ENCODE results near the gene INPP5F. TPM values are rescaled to one million over a fixed set of nuclear protein-coding genes. Genes with fewer than 3 reads are reported as not detected.

INPP5F gene
- total and polyA plus RNA-seq, 9 of the 15 experiments (the other 6 are each of a cell fraction or from before 2014, with no cell fraction given) = 1.6 to 7.3 (median 6.0) TPM

GRCh38 chr10:119849031-119849789 is 123.4 kb downstream of the INPP5F start:
- in situ Hi-C loops (cut with MboI) (no loop called here), intact Hi-C loops (cut with micrococcal nuclease) (no loop called here)
- ChIA-PET POLR2A (interaction anchor here (1.0 kb wide), 1 partner anchor 10 kb away, joined by 3 read pairs; no protein-coding TSS in a partner anchor), CTCF (ENCODE audit: low intra/inter-chr PET ratio) (no interaction called here)
- Histone ChIP-seq H3K27me3 (ENCODE audit: control insufficient read depth in 2 of 2, insufficient read depth in 2 of 2, low read length in 2 of 2) (no peaks in the 10 kb centered on the region), H3K4me3 (no peak overlapping the region), H3K27ac (ENCODE audit: extremely low read depth, low read depth, low read length) (no peak overlapping the region), H3K9me3 (replicated peaks; ENCODE audit: control insufficient read depth, insufficient read depth, low read depth, low read length) (no peaks in the 10 kb centered on the region), H3K4me2 (ENCODE audit: insufficient read depth, low read length) (no peak overlapping the region), H3K36me3 (ENCODE audit: control insufficient read depth, insufficient read depth, low read length) (peaks cover 84% of the 10 kb centered on the region), H3K9me1 (ENCODE audit: control insufficient read depth, insufficient read depth, low read length) (no peaks in the 10 kb centered on the region), H2AFZ (ENCODE audit: low read depth, low read length) (no peak overlapping the region), H3K4me1 (replicated peaks in 1 of 2; ENCODE audit: control insufficient read depth in 2 of 2, insufficient read depth in 2 of 2, low read length in 2 of 2) (no peaks in the 10 kb centered on the region), H3K79me2 (ENCODE audit: control insufficient read depth, insufficient read depth, low read length) (no peaks in the 10 kb centered on the region), H3K9ac (ENCODE audit: insufficient read depth in 1 of 2, low read depth in 2 of 2, low read length in 2 of 2) (no peak overlapping the region), H4K20me1 (replicated peaks; ENCODE audit: control insufficient read depth, insufficient read depth, low read length) (no peaks in the 10 kb centered on the region)
- no peak for FAIRE-seq
- 71% methylated on average over 5 of the region's 6 CpGs for WGBS (ENCODE audit: insufficient coverage, low coverage, missing lambda C conversion rate)
- TF ChIP-seq ZNF551 (CRISPR knock-in tag; IDR thresholded peaks at IDR 0.05) (no peak), SNAPC5 (CRISPR knock-in tag; IDR thresholded peaks at IDR 0.05) (no peak), ZNF717 (CRISPR knock-in tag; IDR thresholded peaks at IDR 0.05) (no peak), TRIM28 (IDR thresholded peaks at IDR 0.05) (no peak), ZNF3 (CRISPR knock-in tag; IDR thresholded peaks at IDR 0.05) (no peak), POLR2G (IDR thresholded peaks at IDR 0.05; ENCODE audit: low read depth, low read length) (no peak), NR3C1 (CRISPR knock-in tag; IDR thresholded peaks at IDR 0.05) (no peak), COPS2 (conservative IDR thresholded peaks at IDR 0.05) (no peak), KLF16 (IDR thresholded peaks at IDR 0.05) (no peak), ZNF445 (CRISPR knock-in tag; IDR thresholded peaks at IDR 0.05; ENCODE audit: low read depth) (no peak), ZNF778 (CRISPR knock-in tag; IDR thresholded peaks at IDR 0.05) (no peak), HDAC1 (IDR thresholded peaks at IDR 0.05) (no peak), PTRF (tag; IDR thresholded peaks at IDR 0.05) (no peak), PHTF2 (CRISPR knock-in tag; IDR thresholded peaks at IDR 0.05) (no peak), ZNF584 (CRISPR knock-in tag; IDR thresholded peaks at IDR 0.05; ENCODE audit: low read depth) (no peak), NR0B1 (IDR thresholded peaks at IDR 0.05; ENCODE audit: partially characterized antibody) (no peak), MYBL2 (IDR thresholded peaks at IDR 0.05; ENCODE audit: low read depth) (no peak), MYBL2 (CRISPR knock-in tag; IDR thresholded peaks at IDR 0.05; ENCODE audit: borderline replicate concordance) (no peak), SIN3A (IDR thresholded peaks at IDR 0.05; ENCODE audit: borderline replicate concordance in 2 of 2, control insufficient read depth in 1 of 2, low read depth in 2 of 2, low read length in 2 of 2) (no peak), E2F3 (CRISPR knock-in tag; IDR thresholded peaks at IDR 0.05) (no peak)
- no peak for ATAC-seq
- DNase-seq (ENCODE audit: extremely low read depth in 1 of 4, low spot score in 3 of 4) = no peak
- BruUV-seq (replicated peaks) = no TSS peak

Data from K562 (cell line).